ENCODE results near the gene ABCA7. TPM values are rescaled to one million over a fixed set of nuclear protein-coding genes. Genes with fewer than 3 reads are reported as not detected.
A peak's percentile ranks its signal among the peaks of the same experiment; 100 is the strongest.

The ABCA7 gene
- total and polyA plus RNA-seq, 7 donors = 1.8 to 25.1 (median 9.9) TPM

DNA sequence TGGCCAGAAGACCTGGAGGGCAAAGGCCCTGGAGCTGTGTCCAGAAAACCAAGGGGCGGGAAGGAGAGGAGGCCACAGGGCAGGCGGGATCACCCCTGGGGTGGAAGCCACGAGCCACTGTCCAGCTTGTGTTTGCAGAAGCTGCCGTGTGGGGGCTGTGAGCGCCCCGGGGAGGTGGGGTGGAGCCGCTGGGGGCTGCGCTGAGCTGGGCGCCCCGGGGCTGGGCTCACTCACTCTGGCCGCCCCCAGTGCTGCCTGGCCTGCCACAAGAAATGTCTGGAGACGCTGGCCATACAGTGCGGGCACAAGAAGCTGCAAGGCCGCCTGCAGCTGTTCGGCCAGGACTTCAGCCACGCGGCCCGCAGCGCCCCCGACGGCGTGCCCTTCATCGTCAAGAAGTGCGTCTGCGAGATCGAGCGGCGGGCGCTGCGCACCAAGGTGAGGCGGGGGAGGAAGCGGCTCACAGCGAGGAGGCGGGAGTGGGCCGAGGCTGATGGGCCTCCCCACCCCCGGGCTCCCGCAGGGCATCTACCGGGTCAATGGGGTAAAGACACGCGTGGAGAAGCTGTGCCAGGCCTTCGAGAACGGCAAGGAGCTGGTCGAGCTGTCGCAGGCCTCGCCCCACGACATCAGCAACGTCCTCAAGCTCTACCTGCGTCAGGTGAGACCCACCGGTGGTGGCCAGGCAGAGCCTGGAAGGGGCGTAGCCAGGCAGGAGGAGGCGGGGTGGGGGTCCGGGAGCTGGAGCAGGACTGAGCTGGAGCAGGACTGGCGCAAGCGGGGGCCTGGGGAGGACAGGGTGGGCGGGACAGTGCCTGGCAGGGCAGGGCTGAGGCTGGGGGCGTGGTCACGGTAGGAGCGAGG, 41.6 kb downstream of the ABCA7 start:
- intact Hi-C loops (cut with DNase I) = no loop called here
- H3K4me1 ChIP-seq = peaks cover 0 to 15% (median 9%) of the 10 kb centered on the region in 4 donors
- TF ChIP-seq EP300 (IDR thresholded peaks at IDR 0.05) = no peak
- TF ChIP-seq POLR2AphosphoS5 (IDR thresholded peaks at IDR 0.05) = no peak
- no peak for TF ChIP-seq POLR2A (IDR thresholded peaks at IDR 0.05)
- TF ChIP-seq, protein P1, sequence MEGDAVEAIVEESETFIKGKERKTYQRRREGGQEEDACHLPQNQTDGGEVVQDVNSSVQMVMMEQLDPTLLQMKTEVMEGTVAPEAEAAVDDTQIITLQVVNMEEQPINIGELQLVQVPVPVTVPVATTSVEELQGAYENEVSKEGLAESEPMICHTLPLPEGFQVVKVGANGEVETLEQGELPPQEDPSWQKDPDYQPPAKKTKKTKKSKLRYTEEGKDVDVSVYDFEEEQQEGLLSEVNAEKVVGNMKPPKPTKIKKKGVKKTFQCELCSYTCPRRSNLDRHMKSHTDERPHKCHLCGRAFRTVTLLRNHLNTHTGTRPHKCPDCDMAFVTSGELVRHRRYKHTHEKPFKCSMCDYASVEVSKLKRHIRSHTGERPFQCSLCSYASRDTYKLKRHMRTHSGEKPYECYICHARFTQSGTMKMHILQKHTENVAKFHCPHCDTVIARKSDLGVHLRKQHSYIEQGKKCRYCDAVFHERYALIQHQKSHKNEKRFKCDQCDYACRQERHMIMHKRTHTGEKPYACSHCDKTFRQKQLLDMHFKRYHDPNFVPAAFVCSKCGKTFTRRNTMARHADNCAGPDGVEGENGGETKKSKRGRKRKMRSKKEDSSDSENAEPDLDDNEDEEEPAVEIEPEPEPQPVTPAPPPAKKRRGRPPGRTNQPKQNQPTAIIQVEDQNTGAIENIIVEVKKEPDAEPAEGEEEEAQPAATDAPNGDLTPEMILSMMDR (IDR thresholded peaks at IDR 0.05) = no peak
- DNase-seq = no peak
- no peaks in the 10 kb centered on the region for H3K36me3 ChIP-seq
- H3K27ac ChIP-seq = no peak overlapping the region
- peaks cover 7 to 19% (median 15%) of the 10 kb centered on the region in 3 donors for H3K27me3 ChIP-seq
- H3K9me3 ChIP-seq = no peaks in the 10 kb centered on the region
- H3K4me3 ChIP-seq = no peak overlapping the region
- WGBS, 2 donors = 47 to 74% methylated on average over 58 of the region's 58 CpGs

DNA sequence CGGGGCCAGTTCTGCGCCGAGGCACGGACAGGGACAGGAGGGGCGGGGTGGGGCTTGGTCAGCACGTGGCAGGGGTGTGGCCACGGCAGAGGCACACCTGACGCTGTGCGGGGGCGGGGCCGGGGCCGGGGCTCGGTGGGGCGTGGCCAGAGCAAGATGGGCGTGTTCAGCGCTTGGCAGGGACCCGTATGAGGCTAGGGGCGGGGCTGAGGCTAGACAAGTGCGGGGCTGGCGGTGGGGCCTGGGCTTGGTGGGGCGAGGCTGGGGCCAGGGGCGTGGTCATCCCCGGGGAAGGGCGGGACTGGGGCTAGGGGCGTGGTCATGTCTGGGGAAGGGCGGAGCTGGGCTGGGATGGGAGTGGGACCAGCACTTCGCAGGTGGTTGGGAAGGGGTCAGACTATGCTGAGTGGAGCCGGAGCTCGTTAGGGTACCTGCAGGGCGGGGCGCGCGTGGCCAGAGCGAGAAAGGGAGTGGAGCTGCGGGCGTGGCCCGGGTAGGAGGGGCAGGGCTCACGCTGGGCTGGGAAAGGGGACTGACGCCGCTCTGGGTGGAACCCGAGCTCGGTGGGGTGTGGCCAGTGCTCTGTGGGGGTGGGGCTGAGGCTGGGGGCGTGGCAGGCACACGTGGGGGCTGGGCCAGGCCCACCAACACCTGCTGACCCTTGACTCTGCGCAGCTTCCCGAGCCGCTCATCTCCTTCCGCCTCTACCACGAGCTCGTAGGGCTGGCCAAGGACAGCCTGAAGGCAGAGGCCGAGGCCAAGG, 42.4 kb downstream of the ABCA7 start:
- H3K4me3 ChIP-seq = peak overlapping the region in 2 of 4 donors; percentile 12 to 21
- intact Hi-C loops (cut with DNase I) = no loop called here

DNA sequence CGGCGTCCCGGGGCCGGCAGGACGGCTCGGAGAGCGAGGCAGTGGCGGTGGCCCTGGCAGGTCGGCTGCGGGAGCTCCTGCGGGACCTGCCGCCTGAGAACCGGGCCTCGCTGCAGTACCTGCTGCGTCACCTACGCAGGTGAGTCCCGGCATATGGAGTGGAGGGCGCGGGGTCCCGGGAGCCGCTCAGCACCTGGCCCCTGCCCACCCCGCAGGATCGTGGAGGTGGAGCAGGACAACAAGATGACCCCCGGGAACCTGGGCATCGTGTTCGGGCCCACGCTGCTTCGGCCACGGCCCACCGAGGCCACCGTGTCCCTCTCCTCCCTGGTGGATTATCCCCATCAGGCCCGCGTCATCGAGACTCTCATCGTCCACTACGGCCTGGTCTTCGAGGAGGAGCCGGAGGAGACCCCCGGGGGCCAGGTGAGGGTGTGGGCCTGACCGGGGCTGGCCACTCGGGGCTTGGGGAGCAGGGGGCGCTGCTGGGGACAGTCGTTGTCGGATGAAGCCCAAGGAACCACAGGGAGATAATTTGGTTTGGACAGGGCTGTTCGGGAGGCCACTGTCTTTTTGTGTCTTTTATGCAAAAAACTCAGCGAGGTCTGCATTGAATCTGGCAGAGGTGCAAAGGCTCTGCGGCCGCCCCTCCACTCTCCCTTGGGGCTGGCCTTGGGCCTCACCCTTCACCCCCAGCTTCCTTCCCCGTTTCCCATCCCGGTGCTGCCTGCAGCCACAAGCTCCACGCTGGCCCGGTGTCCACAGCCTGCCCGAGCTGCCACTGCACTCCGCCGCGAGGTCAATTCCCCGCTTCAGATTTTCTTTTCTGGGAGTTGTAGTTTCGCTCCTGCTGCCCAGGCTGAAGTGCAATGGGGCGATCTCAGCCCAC, 43.3 kb downstream of the ABCA7 start:
- Histone ChIP-seq H3K27ac (no peak overlapping the region), H3K36me3 (peaks cover 0 to 10% (median 4%) of the 10 kb centered on the region in 4 donors), H3K27me3 (peaks cover 7 to 19% (median 15%) of the 10 kb centered on the region in 3 donors), H3K4me3 (peak overlapping the region in 1 of 4 donors; percentile 12), H3K9me3 (no peaks in the 10 kb centered on the region), H3K4me1 (peaks cover 0 to 16% (median 9%) of the 10 kb centered on the region in 4 donors)
- TF ChIP-seq POLR2A (IDR thresholded peaks at IDR 0.05) (no peak), EP300 (IDR thresholded peaks at IDR 0.05) (no peak), POLR2AphosphoS5 (IDR thresholded peaks at IDR 0.05) (no peak)
- TF ChIP-seq, protein P1 (IDR thresholded peaks at IDR 0.05) = no peak
- DNase-seq = no peak
- intact Hi-C loops (cut with DNase I) = no loop called here
- 28 to 81% methylated on average over 59 of the region's 59 CpGs for WGBS, 2 donors

More for the DNA sequence above, 42.4 kb downstream of the ABCA7 start:
- Histone ChIP-seq H3K9me3 (no peaks in the 10 kb centered on the region), H3K27me3 (peaks cover 7 to 19% (median 15%) of the 10 kb centered on the region in 3 donors), H3K27ac (no peak overlapping the region), H3K4me1 (peaks cover 0 to 15% (median 9%) of the 10 kb centered on the region in 4 donors), H3K36me3 (peaks cover 0 to 2% (median 0%) of the 10 kb centered on the region in 4 donors)
- DNase-seq = no peak
- TF ChIP-seq, protein P1 (IDR thresholded peaks at IDR 0.05) = no peak
- TF ChIP-seq POLR2A (IDR thresholded peaks at IDR 0.05) (no peak), EP300 (IDR thresholded peaks at IDR 0.05) (no peak), POLR2AphosphoS5 (IDR thresholded peaks at IDR 0.05) (no peak)
- 5 to 43% methylated on average over 51 of the region's 51 CpGs for WGBS, 2 donors

Data from sigmoid colon (tissue), 7 donors.